HepG2 (cell line): ENCODE measurements around the gene TPCN2. TPM values are rescaled to one million over a fixed set of nuclear protein-coding genes. Genes with fewer than 3 reads are reported as not detected.

ENCODE experiments used
- EHMT2 ChIP-seq: fragments of 200-600 bp; sonication (generic); IDR thresholded peaks from 2 replicates; pipeline ENCODE4 v1.7.0; 2017; ENCODE audit warnings: antibody characterized with exemption, low read depth, low read length, borderline replicate concordance
- FOXA3 ChIP-seq: IDR thresholded peaks from 2 replicates; pipeline ENCODE4 v1.6.1; 2016; ENCODE audit warnings: missing genetic modification reagents, missing compliant biosample characterization
- FOXK2 ChIP-seq: fragments of 450-650 bp; IDR thresholded peaks from 2 replicates; pipeline ENCODE4 v1.6.1; 2016
- FOXP4 ChIP-seq: sonication (generic); formaldehyde crosslinking; IDR thresholded peaks from 2 replicates; pipeline ENCODE4 v1.4.0; 2020; ENCODE audit warnings: missing genetic modification reagents
- HCFC1 ChIP-seq: fragments of 150-350 bp; IDR thresholded peaks from 2 replicates; pipeline ENCODE4 v1.6.1; 2014; ENCODE audit warnings: low read depth, low read length
- HNF4A ChIP-seq: sonication (generic); formaldehyde crosslinking; IDR thresholded peaks from 2 replicates; pipeline ENCODE4 v1.4.0; 2020; ENCODE audit warnings: missing genetic modification reagents
- HOXA5 ChIP-seq: sonication (generic); formaldehyde crosslinking; IDR thresholded peaks from 2 replicates; pipeline ENCODE4 v1.4.0; 2020; ENCODE audit warnings: missing genetic modification reagents
- MIER3 ChIP-seq: IDR thresholded peaks from 2 replicates; pipeline ENCODE4 v1.6.1; 2016; ENCODE audit warnings: missing compliant biosample characterization, borderline replicate concordance
- NONO ChIP-seq, 2 experiments: fragments of 450-650 bp in 1 of 2; sonication (generic) in 1 of 2; formaldehyde crosslinking in 1 of 2; IDR thresholded peaks in 1 of 2; conservative IDR thresholded peaks in 1 of 2; 2 replicates each; pipeline versions ENCODE4 v1.6.1 to v1.8.0; 2017 to 2022; ENCODE audit warnings: mild to moderate bottlenecking in 1 of 2, missing genetic modification reagents in 1 of 2, moderate library complexity in 1 of 2
- NR1H2 ChIP-seq: sonication (generic); formaldehyde crosslinking; IDR thresholded peaks from 2 replicates; pipeline ENCODE4 v1.8.1; 2022; ENCODE audit warnings: low read depth, missing genetic modification reagents, borderline replicate concordance
- POGZ ChIP-seq: sonication (generic); formaldehyde crosslinking; IDR thresholded peaks from 2 replicates; pipeline ENCODE4 v1.4.0; 2020; ENCODE audit warnings: mild to moderate bottlenecking, missing genetic modification reagents
- SAFB2 ChIP-seq: sonication (generic); formaldehyde crosslinking; IDR thresholded peaks from 2 replicates; pipeline ENCODE4 v1.5.1; 2020; ENCODE audit warnings: missing genetic modification reagents, low read depth, mild to moderate bottlenecking, borderline replicate concordance
- SMARCC2 ChIP-seq: fragments of 450-650 bp; IDR thresholded peaks from 2 replicates; pipeline ENCODE4 v1.6.1; 2017; ENCODE audit warnings: antibody characterized with exemption, mild to moderate bottlenecking
- SP1 ChIP-seq, 2 experiments: fragments of 450-650 bp in 1 of 2; sonication (generic) in 1 of 2; formaldehyde crosslinking in 1 of 2; IDR thresholded peaks; 2 replicates each; pipeline versions ENCODE4 v1.4.0 to v1.6.1; 2016 to 2020; ENCODE audit warnings: missing genetic modification reagents in 1 of 2
- SP4 ChIP-seq: sonication (generic); formaldehyde crosslinking; IDR thresholded peaks from 2 replicates; pipeline ENCODE4 v1.8.1; 2023; ENCODE audit warnings: mild to moderate bottlenecking, missing genetic modification reagents
- YEATS4 ChIP-seq: sonication (generic); formaldehyde crosslinking; IDR thresholded peaks from 2 replicates; pipeline ENCODE4 v1.4.0; 2020; ENCODE audit warnings: missing genetic modification reagents, borderline replicate concordance
- ZHX1 ChIP-seq: sonication (generic); formaldehyde crosslinking; IDR thresholded peaks from 2 replicates; pipeline ENCODE4 v1.8.1; 2022; ENCODE audit warnings: low read depth, mild to moderate bottlenecking, missing genetic modification reagents
- ZNF143 ChIP-seq: sonication (generic); formaldehyde crosslinking; IDR thresholded peaks from 2 replicates; pipeline ENCODE4 v1.4.0; 2020; ENCODE audit warnings: missing genetic modification reagents
- ZNF17 ChIP-seq: sonication (generic); formaldehyde crosslinking; IDR thresholded peaks from 2 replicates; pipeline ENCODE4 v1.5.0; 2020; ENCODE audit warnings: mild to moderate bottlenecking, missing genetic modification reagents
- ZNF234 ChIP-seq: sonication (generic); formaldehyde crosslinking; conservative IDR thresholded peaks from 2 replicates; pipeline ENCODE4 v1.5.1; 2020; ENCODE audit warnings: mild to moderate bottlenecking, missing genetic modification reagents
- ZNF253 ChIP-seq: sonication (generic); formaldehyde crosslinking; IDR thresholded peaks from 2 replicates; pipeline ENCODE4 v1.8.0; 2022; ENCODE audit warnings: mild to moderate bottlenecking, missing genetic modification reagents, borderline replicate concordance
- ZNF274 ChIP-seq: sonication (generic); formaldehyde crosslinking; IDR thresholded peaks from 2 replicates; pipeline ENCODE4 v1.5.1; 2020; ENCODE audit warnings: mild to moderate bottlenecking, missing genetic modification reagents
- ZNF296 ChIP-seq: sonication (generic); formaldehyde crosslinking; conservative IDR thresholded peaks from 2 replicates; pipeline ENCODE4 v1.5.0; 2020; ENCODE audit warnings: mild to moderate bottlenecking, missing genetic modification reagents
- ZNF331 ChIP-seq: sonication (generic); formaldehyde crosslinking; IDR thresholded peaks from 2 replicates; pipeline ENCODE4 v1.4.0; 2020; ENCODE audit warnings: missing genetic modification reagents
- ZNF33A ChIP-seq: sonication (generic); formaldehyde crosslinking; IDR thresholded peaks from 2 replicates; pipeline ENCODE4 v1.5.1; 2020; ENCODE audit warnings: missing genetic modification reagents, mild to moderate bottlenecking, moderate library complexity, borderline replicate concordance
- ZNF552 ChIP-seq: sonication (generic); formaldehyde crosslinking; IDR thresholded peaks from 2 replicates; pipeline ENCODE4 v1.9.0; 2022; ENCODE audit warnings: missing genetic modification reagents, mild to moderate bottlenecking, borderline replicate concordance
- ZNF557 ChIP-seq: sonication (generic); formaldehyde crosslinking; IDR thresholded peaks from 2 replicates; pipeline ENCODE4 v1.4.0; 2020; ENCODE audit warnings: missing genetic modification reagents
- ZNF777 ChIP-seq: sonication (generic); formaldehyde crosslinking; IDR thresholded peaks from 2 replicates; pipeline ENCODE4 v1.4.0; 2020; ENCODE audit warnings: missing genetic modification reagents
- polyA plus RNA-seq, 8 experiments: library from polyadenylated mRNA; depleted of rRNA in 3 of 8; stranded (reverse) in 7 of 8; unstranded in 1 of 8; fragments of >200 nt; fragmentation: Illumina TruSeq in 4 of 8; extraction: Trizol in 4 of 8; gene quantifications; 2 replicates each; pipeline versions ENCODE4 v1.2.1 to v1.2.3, GENCODE V29; 2011 to 2016; ENCODE audit warnings: low read depth in 4 of 8, missing spikeins in 1 of 8, mixed read lengths in 1 of 8; ENCODE audit not compliant: insufficient read depth in 1 of 8
- total RNA-seq, 5 experiments: library from RNA; depleted of rRNA; stranded (reverse); fragments of >200 nt; fragmentation: Illumina TruSeq; extraction: Trizol; gene quantifications; 2 replicates each; pipeline ENCODE4 v1.2.3, GENCODE V29; 2016; ENCODE audit warnings: low read depth in 1 of 5

The TPCN2 gene
- total and polyA plus RNA-seq, 2 of the 13 experiments (the other 11 are each of a cell fraction or from before 2014, with no cell fraction given), result 5.6 to 5.9 TPM

GRCh38 chr11:69122630-69123431, 74.1 kb downstream of the TPCN2 start (continued):
- TF ChIP-seq ZNF143 (CRISPR knock-in tag), result no peak
- peak; percentile 80; the same call in 1 of the 2 replicates for TF ChIP-seq MIER3 (CRISPR knock-in tag)
- no peak for TF ChIP-seq EHMT2
- no peak for TF ChIP-seq SMARCC2
- no peak for TF ChIP-seq ZNF17
- TF ChIP-seq SP4, result 0 out of 2 replicates have a peak, but pooled peaks have one; percentile 40
- no peak for TF ChIP-seq ZHX1 (CRISPR knock-in tag)
- peak; percentile 83 for TF ChIP-seq ZNF331 (CRISPR knock-in tag)
- TF ChIP-seq SAFB2, result no peak; the same call in 1 of the 2 replicates
- no peak; the same call in 1 of the 2 replicates for TF ChIP-seq HNF4A (CRISPR knock-in tag)
- TF ChIP-seq FOXA3 (CRISPR knock-in tag), result peak; percentile 87
- no peak for TF ChIP-seq ZNF552 (CRISPR knock-in tag)
- no peak for TF ChIP-seq ZNF274 (CRISPR knock-in tag)
- no peak for TF ChIP-seq ZNF234 (CRISPR knock-in tag)
- no peak for TF ChIP-seq SP1 (IDR thresholded peaks at IDR 0.05)
- peak; percentile 40; the same call in 1 of the 2 replicates for TF ChIP-seq SP1 (CRISPR knock-in tag; IDR thresholded peaks at IDR 0.05)
- no peak for TF ChIP-seq NR1H2 (CRISPR knock-in tag)
- no peak for TF ChIP-seq YEATS4 (CRISPR knock-in tag)
- TF ChIP-seq ZNF33A (CRISPR knock-in tag), result no peak
- TF ChIP-seq NONO (IDR thresholded peaks at IDR 0.05), result no peak
- TF ChIP-seq NONO (CRISPR knock-in tag; conservative IDR thresholded peaks at IDR 0.05), result peak; percentile 33; the same call in 1 of the 2 replicates
- no peak for TF ChIP-seq HCFC1
- TF ChIP-seq ZNF253 (CRISPR knock-in tag), result no peak
- TF ChIP-seq ZNF777 (CRISPR knock-in tag), result no peak
- no peak for TF ChIP-seq ZNF557 (CRISPR knock-in tag)
- no peak for TF ChIP-seq FOXK2
- no peak for TF ChIP-seq ZNF296 (CRISPR knock-in tag)
- peak; percentile 82 for TF ChIP-seq FOXP4 (CRISPR knock-in tag)
- TF ChIP-seq HOXA5, result no peak
- no peak for TF ChIP-seq POGZ
